Left ventricle myocardium superior (tissue), 1 donor: ENCODE results near the gene KCNIP1. TPM values are rescaled to one million over a fixed set of nuclear protein-coding genes. Genes with fewer than 3 reads are reported as not detected.
"Not testable (repeated sequence)": the region's sequence is repeated elsewhere in the genome, so short reads cannot be mapped to it uniquely, and the experiment has no call there.

Source experiments
- ATAC-seq: fragments of 200-7000 bp; cut with Tn5 transposase; one replicate; pipeline ENCODE4 v1.9.1; 2020; ENCODE audit warnings: mild to moderate bottlenecking, moderate library complexity
- DNase-seq: peaks from one replicate; pipeline ENCODE4 v3.0.0-alpha.2; 2020
- intact Hi-C: fragments of 100-400 bp; cut with micrococcal nuclease; formaldehyde crosslinking; loops from one replicate; pipeline ENCODE4 v1.11.0; 2022
- total RNA-seq: library from RNA; stranded (reverse); fragmentation: NEBNext Ultra II Directional; extraction: Animal tissue kit (Norgen Biotek cat#: 25700); gene quantifications from one replicate; pipeline ENCODE4 v1.2.1, GENCODE V29; 2021
- donor health status: DM: no; HTN: yes; CAD: no; lungs with severe emphysema.

KCNIP1 gene
- total RNA-seq, 1 donor from 2014 or later, result 0.20 TPM

GRCh38 chr5:170525470-170526211, 21.8 kb downstream of the KCNIP1 start:
- no peak for DNase-seq
- ATAC-seq, result peak; percentile 64
- intact Hi-C loops, result no loop called here

GRCh38 chr5:170527991-170528390, 24.2 kb downstream of the KCNIP1 start:
- no peak for ATAC-seq
- no peak for DNase-seq

GRCh38 chr5:170528976-170529375, 25.2 kb downstream of the KCNIP1 start:
- DNase-seq (no peak), ATAC-seq (no peak)
- intact Hi-C loops, result no loop called here

More at GRCh38 chr5:170527991-170528390, 24.2 kb downstream of the KCNIP1 start:
- intact Hi-C loops, result no loop called here

- intact Hi-C loops, result no loop called here
- no peak for ATAC-seq
- no peak for DNase-seq
These were observed 29.1 kb downstream of the KCNIP1 start for GRCh38 chr5:170532935-170533334.

GRCh38 chr5:170533383-170533782, 29.6 kb downstream of the KCNIP1 start:
- intact Hi-C loops, result no loop called here
- no peak for DNase-seq
- no peak for ATAC-seq

GRCh38 chr5:170534177-170534576, 30.4 kb downstream of the KCNIP1 start:
- ATAC-seq, result no peak
- no peak for DNase-seq
- intact Hi-C loops, result no loop called here

DNA sequence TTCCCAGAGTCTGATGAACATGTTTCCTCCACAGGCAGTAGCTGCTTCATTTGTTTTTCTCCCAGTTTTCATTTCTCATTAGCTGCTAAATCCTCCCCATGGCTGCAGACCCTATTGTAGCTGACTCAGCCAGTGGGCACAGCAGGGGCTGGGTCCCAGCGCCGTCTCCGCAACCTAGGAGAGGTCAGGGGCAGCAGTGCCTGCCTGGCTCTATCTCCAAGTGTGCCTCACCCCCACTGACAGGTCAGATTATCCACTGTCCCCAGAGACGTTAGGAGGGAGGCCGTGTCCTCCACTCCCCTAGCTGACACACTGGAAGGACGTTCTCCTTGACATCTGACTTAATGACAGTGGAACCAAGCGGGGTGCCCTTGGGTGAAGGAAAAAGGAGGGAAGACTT, 31.1 kb downstream of the KCNIP1 start:
- intact Hi-C loops, result no loop called here

DNA sequence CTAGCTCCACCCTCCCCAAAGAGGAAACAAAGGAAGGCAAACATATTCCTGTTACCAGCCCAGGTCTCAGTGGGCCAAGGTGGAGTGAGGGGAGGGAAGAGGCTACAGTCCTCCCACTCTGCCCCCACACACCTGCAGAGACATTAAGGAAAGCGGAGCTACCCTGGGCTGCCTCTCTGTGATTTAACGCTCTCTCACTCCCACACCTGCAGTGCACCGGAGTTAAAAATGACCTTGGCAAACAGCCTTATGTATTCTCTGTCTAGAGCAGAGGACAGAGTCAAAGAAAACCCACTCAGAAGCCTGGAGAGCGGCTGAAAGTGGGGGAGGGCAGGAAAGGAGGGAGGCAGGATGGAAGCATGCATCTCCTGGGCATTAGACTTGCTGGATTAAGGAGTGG, 32.7 kb downstream of the KCNIP1 start:
- ATAC-seq, result no peak

More for the DNA sequence above, 31.1 kb downstream of the KCNIP1 start:
- no peak for DNase-seq
- no peak for ATAC-seq

DNA sequence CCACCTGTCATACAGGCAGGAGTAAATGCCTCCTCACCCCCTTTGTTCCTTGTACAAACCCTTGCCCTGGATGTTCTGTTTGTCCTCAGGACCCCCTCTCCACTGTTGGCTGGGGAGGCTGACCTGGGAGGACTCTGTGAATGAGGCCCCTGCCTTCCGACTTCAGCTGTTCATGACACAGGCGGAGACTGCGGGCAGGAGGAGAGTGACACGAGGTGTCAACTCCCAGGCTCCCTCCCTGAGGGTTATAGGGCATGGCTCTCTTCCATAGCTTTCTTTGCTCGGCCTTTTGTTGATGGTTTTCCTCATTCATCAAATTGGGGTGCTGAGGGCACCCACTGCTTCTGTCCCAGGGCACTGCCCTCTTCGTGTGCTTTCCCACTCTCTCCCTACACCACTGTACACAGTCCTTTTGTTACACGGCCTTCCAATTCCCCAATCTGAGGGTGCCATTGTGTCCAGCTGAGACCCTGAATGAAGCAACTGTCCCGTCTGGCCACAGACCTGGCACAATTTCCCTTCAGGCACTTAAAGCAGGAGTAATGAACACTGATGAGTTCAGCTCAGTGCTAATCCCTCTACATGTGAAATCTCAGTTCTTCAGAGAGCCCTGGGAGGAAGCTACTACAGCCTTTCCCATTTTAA, 33.8 kb downstream of the KCNIP1 start:
- DNase-seq, result no peak
- intact Hi-C loops, result no loop called here
- no peak for ATAC-seq

More for the DNA sequence above, 32.7 kb downstream of the KCNIP1 start:
- DNase-seq, result no peak
- intact Hi-C loops, result no loop called here

- ATAC-seq (no peak), DNase-seq (no peak)
These were observed 34.3 kb downstream of the KCNIP1 start for GRCh38 chr5:170538096-170538465.

GRCh38 chr5:170538696-170539586, 35.1 kb downstream of the KCNIP1 start:
- intact Hi-C loops, result no loop called here
- no peak for DNase-seq
- no peak for ATAC-seq

More at GRCh38 chr5:170538096-170538465, 34.3 kb downstream of the KCNIP1 start:
- intact Hi-C loops, result no loop called here

GRCh38 chr5:170540271-170540670, 36.5 kb downstream of the KCNIP1 start:
- DNase-seq (no peak), ATAC-seq (no peak)
- intact Hi-C loops, result no loop called here

GRCh38 chr5:170541146-170541769, 37.4 kb downstream of the KCNIP1 start:
- DNase-seq (no peak), ATAC-seq (no peak)
- intact Hi-C loops, result no loop called here

- ATAC-seq, result no peak
- intact Hi-C loops, result no loop called here
- no peak for DNase-seq
These were observed 39.0 kb downstream of the KCNIP1 start for GRCh38 chr5:170542691-170543293.

DNA sequence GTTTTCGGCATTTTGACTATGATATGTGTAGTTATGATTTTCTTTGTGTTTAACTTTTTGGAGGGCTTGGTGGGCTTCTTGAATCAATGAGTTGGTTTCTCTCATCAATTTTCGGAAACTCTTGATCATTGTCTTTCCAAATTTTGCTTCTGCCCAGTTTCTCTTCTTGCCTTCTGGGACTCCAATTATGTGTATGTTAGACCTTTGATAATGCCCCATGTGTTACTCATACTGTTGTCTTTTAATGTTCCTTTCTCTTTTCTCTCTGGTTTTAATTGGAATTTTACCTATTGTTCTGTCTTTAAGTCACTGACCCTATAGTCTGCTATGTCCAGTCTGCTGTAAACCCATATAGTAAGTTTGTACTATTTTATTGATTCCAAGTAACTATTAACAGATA, 41.5 kb downstream of the KCNIP1 start:
- no peak for ATAC-seq
- intact Hi-C loops, result no loop called here
- DNase-seq, result no peak

GRCh38 chr5:170545811-170546210, 42.0 kb downstream of the KCNIP1 start:
- intact Hi-C loops, result no loop called here
- ATAC-seq (no peak), DNase-seq (no peak)

DNA sequence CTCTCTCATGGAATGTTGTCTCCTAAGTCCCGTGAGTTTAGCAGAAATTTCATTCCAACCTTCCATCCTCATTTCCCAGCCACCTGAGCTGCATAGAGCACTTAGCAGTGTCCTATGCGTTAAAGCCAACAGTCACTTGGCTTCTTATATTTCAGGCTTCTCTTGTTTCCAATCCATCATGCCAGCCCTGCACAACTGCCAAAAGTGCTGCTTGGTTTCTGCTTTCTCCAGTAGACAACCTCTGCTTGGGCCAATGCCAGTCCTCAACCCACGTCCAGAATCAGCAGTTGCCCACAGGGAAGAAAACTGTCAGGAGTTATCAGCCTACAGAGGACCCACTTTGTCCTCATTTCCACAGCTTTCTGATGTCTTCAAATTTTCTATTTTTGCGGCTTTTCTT, 42.5 kb downstream of the KCNIP1 start:
- peak; percentile 57 for DNase-seq
- intact Hi-C loops, result no loop called here
- peak; percentile 58 for ATAC-seq

GRCh38 chr5:170550382-170550781, 46.6 kb downstream of the KCNIP1 start:
- intact Hi-C loops, ATAC-seq, DNase-seq: not testable (repeated sequence)

DNA sequence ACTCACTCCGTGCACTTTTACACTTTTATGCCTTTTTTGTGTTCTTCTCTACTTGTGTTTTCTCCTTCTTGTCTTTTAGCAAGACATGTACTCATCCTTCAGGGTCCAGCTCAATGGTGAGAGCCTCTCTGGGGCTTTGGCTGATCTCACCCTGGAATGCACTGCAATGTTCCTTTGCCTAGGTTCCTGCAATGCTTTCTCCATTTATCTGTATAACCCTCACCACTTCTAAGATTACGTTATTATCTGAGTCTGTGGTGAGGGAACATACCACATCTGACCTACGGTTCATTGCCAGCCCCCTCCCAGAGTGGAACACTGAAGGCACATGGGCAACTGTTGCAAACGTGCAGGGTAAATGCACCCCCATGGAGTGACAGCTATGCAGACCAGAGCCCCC, 47.3 kb downstream of the KCNIP1 start:
- no peak for ATAC-seq
- no peak for DNase-seq
- intact Hi-C loops, result no loop called here
